Sigmoid colon (tissue), 4 donors: ENCODE data around the gene SLX4.

Source experiments
- CTCF ChIP-seq, 4 experiments: fragments of 450-650 bp in 3 of 4; fragments of 200-600 bp in 1 of 4; IDR thresholded peaks; one replicate each; pipeline ENCODE4 v1.5.1; 2016 to 2019; ENCODE audit warnings: antibody characterized with exemption in 4 of 4, mild to moderate bottlenecking in 3 of 4, moderate library complexity in 2 of 4
- EP300 ChIP-seq, 4 donors: sonication (generic); formaldehyde crosslinking; IDR thresholded peaks; one replicate each; pipeline ENCODE4 v1.6.1; 2017; ENCODE audit warnings: antibody characterized with exemption in 4 of 4
- POLR2A ChIP-seq, 2 donors: fragments of 450-650 bp; IDR thresholded peaks; one replicate each; pipeline ENCODE4 v1.6.1; 2016; ENCODE audit warnings: antibody characterized with exemption in 2 of 2, mild to moderate bottlenecking in 2 of 2, moderate library complexity in 2 of 2
- POLR2AphosphoS5 ChIP-seq, 4 donors: sonication (generic); formaldehyde crosslinking; IDR thresholded peaks; one replicate each; pipeline ENCODE4 v1.6.1; 2017; ENCODE audit warnings: antibody characterized with exemption in 4 of 4

- TF ChIP-seq CTCF (IDR thresholded peaks at IDR 0.05) (no peak), POLR2AphosphoS5 (IDR thresholded peaks at IDR 0.05) (no peak), POLR2A (IDR thresholded peaks at IDR 0.05) (no peak), EP300 (IDR thresholded peaks at IDR 0.05) (no peak)
Observed at GRCh38 chr16:3581392-3581791, 30.0 kb downstream of the SLX4 start.
